ENCODE results near the gene POLR2A.

GRCh38 chr17:7541074-7541621 is 57.0 kb downstream of the POLR2A start:
- TF ChIP-seq RAD21 (CRISPR knock-in tag; IDR thresholded peaks at IDR 0.05): no peak
- no peak for TF ChIP-seq ZBTB43 (CRISPR knock-in tag; conservative IDR thresholded peaks at IDR 0.05)
- no peak for TF ChIP-seq GATAD1 (CRISPR knock-in tag; IDR thresholded peaks at IDR 0.05)
- no peak for TF ChIP-seq E2F1 (CRISPR knock-in tag; IDR thresholded peaks at IDR 0.05)
- no peak for TF ChIP-seq ZBTB44 (CRISPR knock-in tag; IDR thresholded peaks at IDR 0.05)
- TF ChIP-seq IKZF5 (CRISPR knock-in tag; IDR thresholded peaks at IDR 0.05): no peak
- no peak for TF ChIP-seq ZNF12 (CRISPR knock-in tag; IDR thresholded peaks at IDR 0.05)
- no peak for TF ChIP-seq POLR2AphosphoS5 (IDR thresholded peaks at IDR 0.05; ENCODE audit: low read depth, low read length)
- TF ChIP-seq POLR2A (IDR thresholded peaks at IDR 0.05; ENCODE audit: insufficient read depth in 1 of 2, low read depth in 2 of 2, low read length in 2 of 2): no peak
- no peak for TF ChIP-seq STAT6 (CRISPR knock-in tag; IDR thresholded peaks at IDR 0.05; ENCODE audit: borderline replicate concordance)
- TF ChIP-seq EZH2 (conservative IDR thresholded peaks at IDR 0.05; ENCODE audit: low read depth, low read length): no peak

Measured in HepG2 (cell line).